Left ventricle myocardium inferior (tissue), 1 donor: ENCODE data around the gene DLK2. TPM values are rescaled to one million over a fixed set of nuclear protein-coding genes. Genes with fewer than 3 reads are reported as not detected.
"Not testable (repeated sequence)": the region's sequence is repeated elsewhere in the genome, so short reads cannot be mapped to it uniquely, and the experiment has no call there.

Experiments
- DNase-seq: peaks from one replicate; pipeline ENCODE4 v3.0.0-alpha.2; 2020
- H3K27ac ChIP-seq: fragments of 200-600 bp; replicated peaks from 2 replicates; pipeline ENCODE4 v1.8.0; 2021
- H3K27me3 ChIP-seq: fragments of 200-600 bp; 2 replicates; pipeline ENCODE4 v1.8.0; 2021; ENCODE audit warnings: low read depth
- H3K36me3 ChIP-seq: fragments of 200-600 bp; 2 replicates; pipeline ENCODE4 v1.8.0; 2021
- H3K4me1 ChIP-seq: fragments of 200-600 bp; 2 replicates; pipeline ENCODE4 v1.8.0; 2021
- H3K4me3 ChIP-seq: fragments of 200-600 bp; 2 replicates; pipeline ENCODE4 v1.8.0; 2021; ENCODE audit warnings: mild to moderate bottlenecking, moderate library complexity
- H3K9me3 ChIP-seq: fragments of 200-600 bp; replicated peaks from 2 replicates; pipeline ENCODE4 v1.8.0; 2021
- intact Hi-C: fragments of 100-400 bp; cut with micrococcal nuclease; formaldehyde crosslinking; loops from one replicate; pipeline ENCODE4 v1.11.0; 2022
- total RNA-seq: library from RNA; stranded (reverse); fragmentation: NEBNext Ultra II Directional; extraction: Animal tissue kit (Norgen Biotek cat#: 25700); gene quantifications from one replicate; pipeline ENCODE4 v1.2.1, GENCODE V29; 2021
- TF ChIP-seq, protein P1 (sequence below): fragments of 200-600 bp; IDR thresholded peaks from 2 replicates; pipeline ENCODE4 v1.8.0; 2021; ENCODE audit warnings: antibody characterized with exemption, mild to moderate bottlenecking, borderline replicate concordance
- donor health status: DM: no; HTN: yes; CAD: no; lungs with severe emphysema.

DLK2 gene
- total RNA-seq, 1 donor from 2014 or later = 3.3 TPM

DNA sequence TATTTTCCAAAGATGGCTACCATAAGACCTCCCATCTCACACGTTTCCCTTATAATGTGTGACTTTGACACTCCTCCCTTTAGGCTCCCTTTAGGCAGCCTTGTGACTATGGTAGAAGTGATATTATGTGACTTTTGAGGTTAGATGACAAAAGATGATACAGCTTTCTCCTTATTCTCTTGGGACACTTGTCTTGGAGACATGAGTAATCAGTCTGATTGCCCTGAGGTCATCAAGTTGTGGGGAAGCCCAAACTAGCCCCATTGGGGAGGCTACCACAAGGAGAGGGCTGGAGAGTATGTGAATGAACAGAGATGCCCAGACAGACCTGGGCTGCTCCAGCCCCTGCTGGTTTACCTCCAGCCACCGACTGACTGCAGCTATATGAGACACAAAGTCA is 10.6 kb upstream of the DLK2 start:
- TF ChIP-seq, protein P1, sequence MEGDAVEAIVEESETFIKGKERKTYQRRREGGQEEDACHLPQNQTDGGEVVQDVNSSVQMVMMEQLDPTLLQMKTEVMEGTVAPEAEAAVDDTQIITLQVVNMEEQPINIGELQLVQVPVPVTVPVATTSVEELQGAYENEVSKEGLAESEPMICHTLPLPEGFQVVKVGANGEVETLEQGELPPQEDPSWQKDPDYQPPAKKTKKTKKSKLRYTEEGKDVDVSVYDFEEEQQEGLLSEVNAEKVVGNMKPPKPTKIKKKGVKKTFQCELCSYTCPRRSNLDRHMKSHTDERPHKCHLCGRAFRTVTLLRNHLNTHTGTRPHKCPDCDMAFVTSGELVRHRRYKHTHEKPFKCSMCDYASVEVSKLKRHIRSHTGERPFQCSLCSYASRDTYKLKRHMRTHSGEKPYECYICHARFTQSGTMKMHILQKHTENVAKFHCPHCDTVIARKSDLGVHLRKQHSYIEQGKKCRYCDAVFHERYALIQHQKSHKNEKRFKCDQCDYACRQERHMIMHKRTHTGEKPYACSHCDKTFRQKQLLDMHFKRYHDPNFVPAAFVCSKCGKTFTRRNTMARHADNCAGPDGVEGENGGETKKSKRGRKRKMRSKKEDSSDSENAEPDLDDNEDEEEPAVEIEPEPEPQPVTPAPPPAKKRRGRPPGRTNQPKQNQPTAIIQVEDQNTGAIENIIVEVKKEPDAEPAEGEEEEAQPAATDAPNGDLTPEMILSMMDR = no peak
- no peak for DNase-seq
- Histone ChIP-seq H3K27me3 (peaks cover 38% of the 10 kb centered on the region), H3K36me3 (no peaks in the 10 kb centered on the region), H3K4me1 (peaks cover 25% of the 10 kb centered on the region), H3K27ac (no peak overlapping the region), H3K9me3 (no peaks in the 10 kb centered on the region), H3K4me3 (no peak overlapping the region)
- intact Hi-C loops = no loop called here

DNA sequence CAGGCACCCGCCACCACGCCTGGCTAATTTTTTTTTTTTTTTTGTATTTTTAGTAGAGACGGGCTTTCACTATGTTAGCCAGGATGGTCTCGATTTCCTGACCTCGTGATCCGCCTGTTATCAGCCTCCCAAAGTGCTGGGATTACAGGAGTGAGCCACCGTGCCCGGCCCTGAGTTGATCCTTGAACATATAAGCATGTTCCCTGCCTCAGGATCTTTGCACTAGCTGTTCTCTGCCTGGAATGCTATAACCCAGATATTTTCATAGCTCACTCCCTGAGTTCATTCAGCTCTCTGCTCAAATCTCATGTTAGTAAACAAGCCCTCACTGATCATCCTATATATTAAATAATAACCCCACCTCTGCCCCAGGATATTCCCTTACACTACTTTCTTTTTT is 9.0 kb upstream of the DLK2 start:
- H3K4me1 ChIP-seq = peaks cover 18% of the 10 kb centered on the region
- TF ChIP-seq, protein P1 = no peak
- intact Hi-C loops = no loop called here
- no peak overlapping the region for H3K27ac ChIP-seq
- peaks cover 52% of the 10 kb centered on the region for H3K27me3 ChIP-seq
- H3K9me3 ChIP-seq = no peaks in the 10 kb centered on the region
- H3K4me3 ChIP-seq = no peak overlapping the region
- no peaks in the 10 kb centered on the region for H3K36me3 ChIP-seq
- no peak for DNase-seq

DNA sequence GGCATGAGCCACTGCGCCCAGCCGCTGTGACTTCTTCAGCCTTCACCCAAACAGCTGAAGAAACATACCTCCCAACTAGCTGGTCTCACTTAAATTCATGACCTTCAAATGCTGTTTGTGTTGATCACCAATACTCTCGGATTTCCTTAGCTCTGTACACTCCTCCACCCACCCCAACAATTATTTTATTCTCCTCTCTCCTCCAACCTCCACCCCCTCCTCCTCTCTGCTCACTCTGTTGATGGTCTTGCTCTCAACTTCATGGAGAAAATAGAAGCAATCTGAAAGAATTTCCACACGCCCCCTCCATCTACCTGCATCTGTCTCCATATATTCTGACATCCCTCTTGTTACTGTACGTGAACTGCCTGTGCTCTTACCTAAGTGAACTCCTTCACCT is 6.6 kb upstream of the DLK2 start:
- Histone ChIP-seq H3K4me3 (no peak overlapping the region), H3K36me3 (no peaks in the 10 kb centered on the region), H3K9me3 (no peaks in the 10 kb centered on the region), H3K4me1 (no peaks in the 10 kb centered on the region), H3K27ac (no peak overlapping the region), H3K27me3 (peaks cover 72% of the 10 kb centered on the region)
- intact Hi-C loops = no loop called here
- DNase-seq = no peak
- TF ChIP-seq, protein P1 = no peak

DNA sequence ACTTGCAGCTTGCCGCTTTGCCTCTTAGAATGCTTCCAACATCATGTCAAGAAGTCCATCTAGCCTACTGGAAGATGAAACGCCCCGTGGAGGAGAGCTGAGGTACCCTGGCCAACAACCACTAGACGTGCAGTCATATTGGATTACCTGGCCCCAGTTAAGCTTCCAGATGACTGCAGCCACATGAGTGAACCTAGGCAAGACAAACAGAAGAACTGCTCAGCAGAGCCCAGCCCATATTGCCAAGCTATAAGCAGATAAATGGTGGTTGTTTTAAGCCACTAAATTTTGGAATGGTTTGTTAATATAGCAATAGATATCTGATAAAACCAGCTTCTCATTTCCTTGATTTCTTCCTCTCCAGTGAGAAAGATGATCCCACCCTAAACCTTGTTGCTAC is 4.7 kb upstream of the DLK2 start:
- TF ChIP-seq, protein P1 = no peak
- H3K4me1 ChIP-seq = peaks cover 10% of the 10 kb centered on the region
- H3K27me3 ChIP-seq = peaks cover 83% of the 10 kb centered on the region
- no peaks in the 10 kb centered on the region for H3K9me3 ChIP-seq
- no peak for DNase-seq
- H3K36me3 ChIP-seq = no peaks in the 10 kb centered on the region
- H3K4me3 ChIP-seq = no peak overlapping the region
- H3K27ac ChIP-seq = no peak overlapping the region
- intact Hi-C loops = no loop called here

DNA sequence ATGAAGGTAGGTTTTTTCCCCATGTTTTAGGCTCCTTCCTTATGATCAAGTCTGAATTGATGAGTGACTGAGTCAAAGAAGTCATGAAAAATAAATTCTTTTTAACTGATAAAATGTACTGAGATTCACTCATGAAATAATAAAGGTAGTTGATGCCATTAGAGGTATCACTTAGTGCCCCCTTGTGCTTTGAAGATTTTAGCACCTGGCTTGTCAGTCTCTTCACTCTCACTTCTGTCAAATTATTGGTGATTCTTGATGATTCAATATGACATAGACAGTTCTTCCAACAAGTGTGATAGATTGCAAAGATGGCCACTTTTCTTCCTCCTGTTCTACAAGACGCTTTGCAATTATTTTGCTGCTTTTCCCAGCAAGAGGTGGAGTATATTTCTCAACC is 4.2 kb upstream of the DLK2 start:
- no peaks in the 10 kb centered on the region for H3K36me3 ChIP-seq
- H3K27ac ChIP-seq = no peak overlapping the region
- no peak for DNase-seq
- no peaks in the 10 kb centered on the region for H3K9me3 ChIP-seq
- no peak overlapping the region for H3K4me3 ChIP-seq
- peaks cover 14% of the 10 kb centered on the region for H3K4me1 ChIP-seq
- intact Hi-C loops = no loop called here
- H3K27me3 ChIP-seq = peaks cover 83% of the 10 kb centered on the region
- TF ChIP-seq, protein P1 = no peak

DNA sequence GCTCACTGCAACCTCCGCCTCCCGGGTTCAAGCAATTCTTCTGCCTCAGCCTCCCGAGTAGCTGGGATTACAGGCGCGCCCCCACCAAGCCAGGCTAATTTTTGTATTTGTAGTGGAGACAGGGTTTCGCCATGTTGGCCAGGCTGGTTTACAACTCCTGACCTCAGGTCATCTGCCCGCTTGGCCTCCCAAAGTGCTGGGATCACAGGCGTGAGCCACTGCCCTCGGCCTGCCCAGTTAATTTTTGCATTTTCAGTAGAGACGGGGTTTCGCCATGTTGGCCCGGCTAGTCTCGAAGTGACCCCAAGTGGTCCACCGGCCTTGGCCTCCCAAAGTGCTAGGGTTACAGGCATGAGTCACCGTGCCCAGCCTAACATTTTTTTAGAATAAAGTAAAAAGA is 2.8 kb upstream of the DLK2 start:
- intact Hi-C loops, H3K4me3 ChIP-seq, H3K27ac ChIP-seq, DNase-seq, H3K9me3 ChIP-seq, H3K36me3 ChIP-seq: not testable (repeated sequence)
- peaks cover 73% of the 10 kb centered on the region for H3K27me3 ChIP-seq
- peaks cover 18% of the 10 kb centered on the region for H3K4me1 ChIP-seq
